Heart left ventricle (tissue), 16 donors: ENCODE data around the gene JAG1. TPM values are rescaled to one million over a fixed set of nuclear protein-coding genes. Genes with fewer than 3 reads are reported as not detected.

Experiments used
- ATAC-seq, 4 donors: fragments of 200-7000 bp; cut with Tn5 transposase; one replicate each; pipeline ENCODE4 v1.9.1; 2020 to 2022; ENCODE audit warnings: moderate library complexity in 4 of 4, mild to moderate bottlenecking in 3 of 4, moderate number of reproducible peaks in 1 of 4
- DNase-seq, 5 donors: peaks; one replicate each; pipeline ENCODE4 v3.0.0-alpha.2; 2020
- H3K27ac ChIP-seq, 12 donors: fragments of 200-600 bp; sonication (generic) in 4 of 12; one replicate each; pipeline versions ENCODE4 v1.5.0 to v1.8.0; 2016 to 2022; ENCODE audit warnings: mild to moderate bottlenecking in 2 of 12
- H3K27me3 ChIP-seq, 9 donors: fragments of 200-600 bp; sonication (generic) in 2 of 9; one replicate each; pipeline versions ENCODE4 v1.5.1 to v1.8.0; 2016 to 2022; ENCODE audit warnings: mild to moderate bottlenecking in 3 of 9
- H3K36me3 ChIP-seq, 9 donors: fragments of 200-600 bp; sonication (generic) in 2 of 9; one replicate each; pipeline versions ENCODE4 v1.5.0 to v1.8.0; 2018 to 2022; ENCODE audit warnings: mild to moderate bottlenecking in 2 of 9
- H3K4me1 ChIP-seq, 12 donors: fragments of 200-600 bp; sonication (generic) in 4 of 12; one replicate each; pipeline versions ENCODE4 v1.5.0 to v1.8.0; 2016 to 2022; ENCODE audit warnings: mild to moderate bottlenecking in 3 of 12
- H3K4me3 ChIP-seq, 12 donors: fragments of 200-600 bp; sonication (generic) in 4 of 12; one replicate each; pipeline versions ENCODE4 v1.5.0 to v1.8.0; 2017 to 2022; ENCODE audit warnings: mild to moderate bottlenecking in 9 of 12, moderate library complexity in 4 of 12
- H3K9me3 ChIP-seq, 12 donors: fragments of 200-600 bp; sonication (generic) in 4 of 12; one replicate each; pipeline versions ENCODE4 v1.5.0 to v1.8.0; 2016 to 2022; ENCODE audit warnings: mild to moderate bottlenecking in 1 of 12
- POLR2A ChIP-seq, 2 donors: fragments of 450-650 bp; IDR thresholded peaks; one replicate each; pipeline ENCODE4 v1.6.1; 2017; ENCODE audit warnings: antibody characterized with exemption in 2 of 2, mild to moderate bottlenecking in 2 of 2, moderate library complexity in 2 of 2
- WGBS, 4 donors: extraction: QIAGEN DNeasy Blood & Tissue Kit in 2 of 4; methylation state at CpG; one replicate each; pipeline versions ENCODE4 v1.1.5 to v1.1.7; 2013 to 2018; 5-methylcytosine and 5-hydroxymethylcytosine counted together
- intact Hi-C, 10 donors: fragments of 100-400 bp; cut with DNase I; formaldehyde crosslinking; loops; one replicate each; pipeline versions ENCODE4 v1.11.1 to v1.14.2; 2022
- polyA plus RNA-seq, 2 donors: library from polyadenylated mRNA; stranded (reverse); fragments of 200-250 nt; gene quantifications; one replicate each; pipeline ENCODE4 v1.2.3, GENCODE V29; 2013
- total RNA-seq, 9 donors: library from RNA; depleted of rRNA in 2 of 9; stranded (reverse); fragments of >200 nt in 2 of 9; fragmentation: NEBNext Ultra II Directional in 3 of 9; extraction: Animal tissue kit (Norgen Biotek cat#: 25700) in 3 of 9; gene quantifications; one replicate each; pipeline versions ENCODE4 v1.1.0 to v1.2.4, GENCODE V29; 2016 to 2023
- TF ChIP-seq, protein P1 (sequence below), 12 donors: fragments of 200-600 bp; sonication (generic) in 4 of 12; IDR thresholded peaks; one replicate each; pipeline versions ENCODE4 v1.5.0 to v1.8.0; 2018 to 2022; ENCODE audit warnings: antibody characterized with exemption in 12 of 12, mild to moderate bottlenecking in 5 of 12
- donor health status: ischemic (EF 13 %, LVEDD 7.1; RV severe dilation, severe dysfunction).
- donor health status: healthy with polysubstance abuse.
- donor health status: DM: no; HTN: yes; CAD: no.
- donor health status: DM: no; HTN: no; CAD: no.
- donor health status: ischemic (EF 25% LVEDD 6.9; RV normal size, moderate dysfunction).
- donor health status: ischemic (EF 25% LVEDD 5.7; RV mildly dilated, moderate dysfunction).
- donor health status: healthy.
- donor health status: DM: yes; HTN: yes; CAD: no.
- donor health status: ischemic (EF 35%, LVEDD 5.7; RV mildly dilated, moderate dysfunction).
- donor health status: nonischemic (EF 11% LVEDD 7.7; RV severe dilation, severe dysfunction).
- donor health status: DM: yes; HTN: yes; CAD: no.
- donor health status: PGD.
- donor health status: ischemic (EF 29% LVEDD 5.4; RV normal size, mild dysfunction).
- donor health status: nonischemic (EF 23%, LVEDD 6.1; RV moderate dilation, normal function).

The JAG1 gene
- total and polyA plus RNA-seq, 11 donors, result 12.5 to 42.6 (median 24.9) TPM

- no peak for DNase-seq
- ATAC-seq, result no peak
- Histone ChIP-seq H3K4me3 (no peak overlapping the region), H3K27me3 (no peaks in the 10 kb centered on the region), H3K36me3 (no peaks in the 10 kb centered on the region), H3K4me1 (peaks cover 0 to 9% (median 0%) of the 10 kb centered on the region in 12 donors), H3K9me3 (no peaks in the 10 kb centered on the region), H3K27ac (no peak overlapping the region)
- WGBS, 4 donors, result 64 to 78% (median 72%) methylated on average over 5 of the region's 5 CpGs
- TF ChIP-seq, protein P1, sequence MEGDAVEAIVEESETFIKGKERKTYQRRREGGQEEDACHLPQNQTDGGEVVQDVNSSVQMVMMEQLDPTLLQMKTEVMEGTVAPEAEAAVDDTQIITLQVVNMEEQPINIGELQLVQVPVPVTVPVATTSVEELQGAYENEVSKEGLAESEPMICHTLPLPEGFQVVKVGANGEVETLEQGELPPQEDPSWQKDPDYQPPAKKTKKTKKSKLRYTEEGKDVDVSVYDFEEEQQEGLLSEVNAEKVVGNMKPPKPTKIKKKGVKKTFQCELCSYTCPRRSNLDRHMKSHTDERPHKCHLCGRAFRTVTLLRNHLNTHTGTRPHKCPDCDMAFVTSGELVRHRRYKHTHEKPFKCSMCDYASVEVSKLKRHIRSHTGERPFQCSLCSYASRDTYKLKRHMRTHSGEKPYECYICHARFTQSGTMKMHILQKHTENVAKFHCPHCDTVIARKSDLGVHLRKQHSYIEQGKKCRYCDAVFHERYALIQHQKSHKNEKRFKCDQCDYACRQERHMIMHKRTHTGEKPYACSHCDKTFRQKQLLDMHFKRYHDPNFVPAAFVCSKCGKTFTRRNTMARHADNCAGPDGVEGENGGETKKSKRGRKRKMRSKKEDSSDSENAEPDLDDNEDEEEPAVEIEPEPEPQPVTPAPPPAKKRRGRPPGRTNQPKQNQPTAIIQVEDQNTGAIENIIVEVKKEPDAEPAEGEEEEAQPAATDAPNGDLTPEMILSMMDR (IDR thresholded peaks at IDR 0.05), result no peak
- TF ChIP-seq POLR2A (IDR thresholded peaks at IDR 0.05), result no peak
- intact Hi-C loops, result no loop called here
Observed at GRCh38 chr20:10687895-10688294, 14.1 kb upstream of the JAG1 start.

DNA sequence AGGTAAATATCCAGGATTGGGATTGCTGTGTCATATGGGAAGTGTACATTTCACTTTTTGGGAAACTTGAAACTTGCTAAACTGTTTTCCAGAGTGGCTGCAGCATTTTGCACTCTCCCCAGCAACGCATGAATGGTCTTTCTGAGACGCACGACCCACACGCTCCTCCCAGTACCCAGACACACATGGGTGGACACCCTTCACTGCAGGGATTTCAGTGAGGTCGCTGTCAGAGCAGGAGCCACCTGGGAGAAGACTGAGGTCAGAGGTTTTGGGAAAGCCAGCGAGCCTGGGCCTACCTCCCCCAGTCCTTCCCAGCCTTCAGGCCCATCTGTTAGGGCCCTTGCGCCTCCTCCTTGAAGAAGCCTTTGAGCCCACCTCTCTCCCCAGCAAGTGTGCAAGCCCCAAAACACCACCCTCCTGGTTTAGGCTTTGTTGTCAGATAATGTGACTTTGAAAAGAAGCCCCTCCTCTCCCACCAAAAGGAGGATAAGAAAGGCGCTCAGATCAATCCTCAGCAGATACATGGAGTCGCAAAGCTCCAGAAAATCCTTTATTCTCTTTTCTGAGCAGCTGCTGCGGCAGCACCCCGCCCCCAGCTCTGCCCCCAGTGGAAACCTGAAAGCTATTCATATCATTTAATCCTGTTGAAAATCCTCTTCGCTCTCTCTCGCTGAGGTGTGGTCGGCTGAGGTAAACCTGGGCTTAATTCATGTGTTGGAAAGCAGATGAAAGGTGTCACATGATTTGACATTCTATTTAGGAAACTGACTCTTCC lies 12.7 kb upstream of the JAG1 start:
- H3K27ac ChIP-seq, result no peak overlapping the region
- no peaks in the 10 kb centered on the region for H3K27me3 ChIP-seq
- H3K9me3 ChIP-seq, result no peaks in the 10 kb centered on the region
- DNase-seq (no peak), ATAC-seq (no peak)
- intact Hi-C loops, result no loop called here
- WGBS, 4 donors, result 90 to 94% (median 93%) methylated on average over 13 to 14 of the region's 14 CpGs
- H3K4me1 ChIP-seq, result no peaks in the 10 kb centered on the region
- TF ChIP-seq POLR2A (IDR thresholded peaks at IDR 0.05), result no peak
- TF ChIP-seq, protein P1 (IDR thresholded peaks at IDR 0.05), result no peak
- no peak overlapping the region for H3K4me3 ChIP-seq
- H3K36me3 ChIP-seq, result no peaks in the 10 kb centered on the region

GRCh38 chr20:10683537-10683936 lies 9.7 kb upstream of the JAG1 start:
- ATAC-seq, result no peak
- H3K27me3 ChIP-seq, result no peaks in the 10 kb centered on the region
- H3K9me3 ChIP-seq, result peaks cover 0 to 6% (median 0%) of the 10 kb centered on the region in 12 donors
- DNase-seq, result no peak
- no peak overlapping the region for H3K4me3 ChIP-seq
- H3K4me1 ChIP-seq, result no peaks in the 10 kb centered on the region
- no peaks in the 10 kb centered on the region for H3K36me3 ChIP-seq
- no peak overlapping the region for H3K27ac ChIP-seq
- WGBS, 4 donors, result 93 to 99% (median 96%) methylated on average over 2 of the region's 2 CpGs
- TF ChIP-seq, protein P1 (IDR thresholded peaks at IDR 0.05), result no peak
- no peak for TF ChIP-seq POLR2A (IDR thresholded peaks at IDR 0.05)
- intact Hi-C loops, result no loop called here

- intact Hi-C loops, result no loop called here
- Histone ChIP-seq H3K27ac (no peak overlapping the region), H3K4me3 (no peak overlapping the region), H3K9me3 (peaks cover 0 to 6% (median 0%) of the 10 kb centered on the region in 12 donors), H3K36me3 (no peaks in the 10 kb centered on the region), H3K27me3 (no peaks in the 10 kb centered on the region), H3K4me1 (no peaks in the 10 kb centered on the region)
- WGBS, 4 donors, result 69 to 81% (median 78%) methylated on average over 3 of the region's 3 CpGs
- ATAC-seq (no peak), DNase-seq (no peak)
- TF ChIP-seq, protein P1 (IDR thresholded peaks at IDR 0.05), result no peak
- TF ChIP-seq POLR2A (IDR thresholded peaks at IDR 0.05), result no peak
Observed at GRCh38 chr20:10682939-10683338, 9.1 kb upstream of the JAG1 start.
